Parathyroid adenoma (tissue), 2 donors: ENCODE measurements around the gene CD36.

Source experiments
- H2AFZ ChIP-seq: fragments of 300-600 bp; sonication (generic); one replicate; pipeline ENCODE4 v1.7.0; 2017; ENCODE audit warnings: antibody characterized with exemption, mild to moderate bottlenecking
- H3K27ac ChIP-seq: fragments of 300-600 bp; sonication (generic); one replicate; pipeline ENCODE4 v1.7.0; 2017
- H3K27me3 ChIP-seq: fragments of 300-600 bp; sonication (generic); one replicate; pipeline ENCODE4 v1.7.0; 2017; ENCODE audit warnings: low read length; ENCODE audit not compliant: control insufficient read depth, insufficient read depth
- H3K36me3 ChIP-seq: fragments of 300-600 bp; sonication (generic); one replicate; pipeline ENCODE4 v1.7.0; 2017; ENCODE audit warnings: low read length; ENCODE audit not compliant: control insufficient read depth, insufficient read depth
- H3K4me1 ChIP-seq: fragments of 300-600 bp; sonication (generic); one replicate; pipeline ENCODE4 v1.7.0; 2017; ENCODE audit warnings: control low read depth
- H3K4me2 ChIP-seq: fragments of 300-600 bp; sonication (generic); one replicate; pipeline ENCODE4 v1.7.0; 2017; ENCODE audit warnings: low read length
- H3K4me3 ChIP-seq: fragments of 300-600 bp; sonication (generic); one replicate; pipeline ENCODE4 v1.7.0; 2017; ENCODE audit warnings: low read depth, low read length
- H3K79me2 ChIP-seq: fragments of 300-600 bp; sonication (generic); one replicate; pipeline ENCODE4 v1.7.0; 2017; ENCODE audit warnings: control low read depth
- H3K9ac ChIP-seq: fragments of 300-600 bp; sonication (generic); one replicate; pipeline ENCODE4 v1.7.0; 2017; ENCODE audit warnings: mild to moderate bottlenecking
- H3K9me3 ChIP-seq: fragments of 300-600 bp; sonication (generic); one replicate; pipeline ENCODE4 v1.7.0; 2017; ENCODE audit warnings: low read length; ENCODE audit not compliant: control insufficient read depth
- CTCF ChIP-seq: fragments of 300-600 bp; sonication (generic); IDR thresholded peaks from one replicate; pipeline ENCODE4 v1.7.0; 2017; ENCODE audit warnings: antibody characterized with exemption, mild to moderate bottlenecking
- donor health status: primary hyperparathyroidism.

CD36 gene

DNA sequence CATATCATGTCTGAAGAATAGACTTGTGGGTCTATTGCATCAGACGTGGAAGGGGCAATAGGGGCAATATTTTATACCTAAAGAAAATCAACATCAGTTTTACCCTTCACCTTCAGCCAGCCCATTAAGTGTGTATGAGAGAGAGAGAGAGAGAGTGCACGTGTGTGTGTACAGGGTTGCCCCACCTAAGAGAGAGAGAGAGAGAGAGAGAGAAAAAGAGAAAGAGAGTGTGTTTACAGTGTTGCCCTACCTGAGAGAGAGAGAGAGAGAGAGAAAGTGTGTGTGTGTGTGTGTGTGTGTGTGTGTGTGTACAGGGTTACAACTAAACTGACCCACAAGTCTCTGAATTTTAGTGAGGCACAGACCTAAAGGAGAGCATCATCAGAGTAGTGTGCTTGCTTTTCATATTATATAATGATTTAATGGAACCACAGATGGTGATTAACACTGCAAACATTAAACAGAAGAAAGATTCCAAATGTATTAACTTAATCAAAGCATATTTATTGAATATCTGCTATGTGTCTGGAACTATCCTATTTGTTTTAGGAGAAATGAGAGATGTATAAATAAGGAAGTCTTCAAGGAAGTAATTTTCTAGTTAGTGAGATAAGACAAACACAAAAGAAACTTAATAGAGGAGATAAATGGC, 66.8 kb downstream of the CD36 start:
- no peaks in the 10 kb centered on the region for H3K9me3 ChIP-seq
- H3K27me3 ChIP-seq: no peaks in the 10 kb centered on the region
- H2AFZ ChIP-seq: no peak overlapping the region
- TF ChIP-seq CTCF: no peak
- no peaks in the 10 kb centered on the region for H3K36me3 ChIP-seq
- H3K4me2 ChIP-seq: no peak overlapping the region
- H3K4me3 ChIP-seq: no peak overlapping the region
- no peaks in the 10 kb centered on the region for H3K79me2 ChIP-seq
- no peak overlapping the region for H3K9ac ChIP-seq
- H3K4me1 ChIP-seq: no peaks in the 10 kb centered on the region
- H3K27ac ChIP-seq: no peak overlapping the region

GRCh38 chr7:80707318-80707717, 68.9 kb downstream of the CD36 start:
- no peak overlapping the region for H3K4me3 ChIP-seq
- no peak for TF ChIP-seq CTCF
- no peak overlapping the region for H3K27ac ChIP-seq

DNA sequence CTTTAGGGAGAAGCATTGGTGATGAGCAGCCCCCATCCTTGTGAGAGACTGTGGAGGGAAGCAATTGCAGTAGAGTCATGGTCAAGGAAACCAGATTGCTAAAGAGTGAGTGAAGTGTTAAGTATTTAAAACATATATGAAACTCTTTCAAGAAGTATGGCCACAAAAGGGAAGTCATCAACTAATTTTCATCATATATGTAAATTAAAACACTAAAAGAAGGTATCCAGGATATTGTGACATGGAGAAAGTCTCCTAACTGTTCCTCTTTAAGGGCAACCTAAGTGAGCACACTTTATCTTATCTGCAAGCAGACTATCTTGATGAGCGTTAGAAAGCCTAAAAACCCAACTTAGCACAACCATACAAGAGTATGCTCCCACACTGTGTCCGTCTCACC, 69.7 kb downstream of the CD36 start:
- Histone ChIP-seq H3K4me3 (no peak overlapping the region), H3K4me2 (no peak overlapping the region), H3K4me1 (no peaks in the 10 kb centered on the region), H3K27me3 (no peaks in the 10 kb centered on the region), H2AFZ (no peak overlapping the region), H3K27ac (no peak overlapping the region), H3K9ac (no peak overlapping the region), H3K79me2 (no peaks in the 10 kb centered on the region), H3K36me3 (no peaks in the 10 kb centered on the region), H3K9me3 (no peaks in the 10 kb centered on the region)
- no peak for TF ChIP-seq CTCF

More at GRCh38 chr7:80707318-80707717, 68.9 kb downstream of the CD36 start:
- Histone ChIP-seq H3K36me3 (no peaks in the 10 kb centered on the region), H2AFZ (no peak overlapping the region), H3K4me2 (no peak overlapping the region), H3K4me1 (no peaks in the 10 kb centered on the region), H3K9ac (no peak overlapping the region), H3K27me3 (no peaks in the 10 kb centered on the region), H3K79me2 (no peaks in the 10 kb centered on the region), H3K9me3 (no peaks in the 10 kb centered on the region)

DNA sequence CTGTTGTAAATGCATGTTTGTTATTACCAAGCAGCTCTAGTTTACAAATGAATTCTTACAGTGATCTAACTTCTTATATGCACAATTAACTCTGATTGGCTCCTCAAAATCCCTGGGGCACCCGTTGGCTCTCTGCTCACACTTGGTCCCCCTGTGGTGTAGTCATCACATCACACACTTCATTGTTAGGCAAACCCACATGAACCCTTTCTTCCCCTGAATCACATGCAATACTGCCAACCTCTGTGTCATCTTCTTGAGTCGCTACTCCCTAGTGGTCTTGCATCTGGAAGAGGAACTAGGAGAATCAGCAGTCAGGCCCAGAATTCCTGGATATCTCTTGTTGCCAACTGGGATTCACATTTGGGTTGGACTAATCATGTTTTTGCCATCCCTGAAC, 73.1 kb downstream of the CD36 start:
- Histone ChIP-seq H3K27me3 (no peaks in the 10 kb centered on the region), H3K9ac (no peak overlapping the region), H3K4me2 (no peak overlapping the region), H3K4me1 (no peaks in the 10 kb centered on the region), H3K4me3 (no peak overlapping the region), H2AFZ (no peak overlapping the region), H3K79me2 (no peaks in the 10 kb centered on the region), H3K27ac (no peak overlapping the region), H3K9me3 (no peaks in the 10 kb centered on the region), H3K36me3 (no peaks in the 10 kb centered on the region)
- TF ChIP-seq CTCF: no peak

DNA sequence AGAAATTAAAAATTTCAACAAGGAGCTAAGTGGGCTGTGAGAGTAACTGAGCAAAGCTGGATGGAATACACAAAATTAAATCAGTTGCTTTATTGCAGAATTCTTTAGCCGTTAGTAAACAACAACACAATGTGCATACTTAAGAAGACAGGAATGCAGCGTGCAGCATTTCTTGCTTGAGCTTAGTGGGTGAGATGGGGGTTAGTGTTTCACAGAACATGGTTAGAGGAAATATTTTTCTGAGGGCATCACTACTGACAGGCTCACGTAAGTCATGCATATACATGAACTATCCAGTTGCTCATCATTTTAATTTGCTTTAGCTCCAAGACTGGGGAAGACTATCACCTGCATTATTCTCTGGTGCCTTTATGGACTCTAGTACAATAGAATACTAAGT, 80.8 kb downstream of the CD36 start:
- Histone ChIP-seq H3K27me3 (no peaks in the 10 kb centered on the region), H3K9me3 (no peaks in the 10 kb centered on the region), H2AFZ (no peak overlapping the region), H3K4me2 (no peak overlapping the region), H3K9ac (no peak overlapping the region), H3K36me3 (no peaks in the 10 kb centered on the region), H3K79me2 (no peaks in the 10 kb centered on the region), H3K27ac (no peak overlapping the region), H3K4me3 (no peak overlapping the region), H3K4me1 (no peaks in the 10 kb centered on the region)
- no peak for TF ChIP-seq CTCF
